A549 (cell line): ENCODE results near the gene KDM4B.

Source experiments
- BHLHE40 ChIP-seq: IDR thresholded peaks from 2 replicates; pipeline ENCODE4 v1.6.1; 2012; ENCODE audit warnings: low read depth, low read length, inconsistent platforms
- CTCF ChIP-seq: fragments of >200 bp; sonication (Bioruptor Twin); formaldehyde crosslinking; IDR thresholded peaks from 3 replicates; pipeline ENCODE4 v1.5.1; 2016
- E2F6 ChIP-seq: IDR thresholded peaks from 2 replicates; pipeline ENCODE4 v1.6.1; 2012; ENCODE audit warnings: low read depth, borderline replicate concordance
- EHF ChIP-seq: fragments of 250-450 bp; sonication (Bioruptor Pico); IDR thresholded peaks from 2 replicates; pipeline ENCODE4 v1.5.0; 2020; ENCODE audit warnings: mild to moderate bottlenecking
- HMGXB4 ChIP-seq: fragments of 250-450 bp; sonication (Bioruptor Pico); IDR thresholded peaks from 2 replicates; pipeline ENCODE4 v1.5.0; 2021; ENCODE audit warnings: mild to moderate bottlenecking, moderate library complexity, borderline replicate concordance
- JUN ChIP-seq, 2 experiments: fragments of >200 bp; sonication (Bioruptor Twin); formaldehyde crosslinking; IDR thresholded peaks; 2 replicates in 1 of 2; 3 replicates in 1 of 2; pipeline ENCODE4 v1.6.1; 2016 to 2017
- MAFK ChIP-seq: fragments of 450-650 bp; IDR thresholded peaks from 2 replicates; pipeline ENCODE4 v1.6.1; 2014; ENCODE audit not compliant: partially characterized antibody
- MAX ChIP-seq: IDR thresholded peaks from 2 replicates; pipeline ENCODE4 v1.6.1; 2012
- POLR2A ChIP-seq: IDR thresholded peaks from 2 replicates; pipeline ENCODE4 v1.6.1; 2012; ENCODE audit warnings: mild to moderate bottlenecking, low read length
- RFX5 ChIP-seq: fragments of 450-650 bp; IDR thresholded peaks from 2 replicates; pipeline ENCODE4 v1.7.1; 2014; ENCODE audit warnings: antibody characterized with exemption, mild to moderate bottlenecking, moderate library complexity

- TF ChIP-seq EHF (no peak), CTCF (no peak), MAFK (no peak), POLR2A (no peak), MAX (no peak), E2F6 (no peak), HMGXB4 (CRISPR knock-in tag) (no peak), RFX5 (no peak), JUN (IDR thresholded peaks at IDR 0.05) (no peak), BHLHE40 (no peak)
Measured at GRCh38 chr19:5051619-5052018, 82.7 kb downstream of the KDM4B start.
